ENCODE data around the gene CCDC30.

The CCDC30 gene

DNA sequence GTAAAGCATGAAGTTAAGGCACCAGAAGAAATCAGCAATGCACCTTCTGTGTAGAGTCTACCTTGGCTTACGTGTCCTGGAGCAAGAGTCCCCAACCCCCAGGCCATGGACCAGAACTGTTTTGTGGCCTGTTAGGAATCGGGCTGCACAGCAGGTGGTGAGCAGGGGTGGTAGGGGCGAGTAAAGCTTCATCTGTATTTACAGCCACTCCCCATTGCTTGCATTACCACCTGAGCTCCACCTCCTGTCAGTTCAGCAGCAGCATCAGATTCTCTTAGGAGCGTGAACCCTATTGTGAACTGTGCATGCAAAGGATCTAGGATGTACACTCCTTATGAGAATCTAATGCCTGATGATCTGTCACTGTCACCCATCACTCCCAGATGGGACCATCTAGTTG lies 28.7 kb upstream of the CCDC30 start:
- no peaks in the 10 kb centered on the region for H3K79me2 ChIP-seq (ENCODE audit: insufficient read depth, low read length)
- no peak overlapping the region for H3K9ac ChIP-seq (ENCODE audit: low read length)
- H3K36me3 ChIP-seq (ENCODE audit: insufficient read depth, low read length), result no peaks in the 10 kb centered on the region
- TF ChIP-seq, protein P1, sequence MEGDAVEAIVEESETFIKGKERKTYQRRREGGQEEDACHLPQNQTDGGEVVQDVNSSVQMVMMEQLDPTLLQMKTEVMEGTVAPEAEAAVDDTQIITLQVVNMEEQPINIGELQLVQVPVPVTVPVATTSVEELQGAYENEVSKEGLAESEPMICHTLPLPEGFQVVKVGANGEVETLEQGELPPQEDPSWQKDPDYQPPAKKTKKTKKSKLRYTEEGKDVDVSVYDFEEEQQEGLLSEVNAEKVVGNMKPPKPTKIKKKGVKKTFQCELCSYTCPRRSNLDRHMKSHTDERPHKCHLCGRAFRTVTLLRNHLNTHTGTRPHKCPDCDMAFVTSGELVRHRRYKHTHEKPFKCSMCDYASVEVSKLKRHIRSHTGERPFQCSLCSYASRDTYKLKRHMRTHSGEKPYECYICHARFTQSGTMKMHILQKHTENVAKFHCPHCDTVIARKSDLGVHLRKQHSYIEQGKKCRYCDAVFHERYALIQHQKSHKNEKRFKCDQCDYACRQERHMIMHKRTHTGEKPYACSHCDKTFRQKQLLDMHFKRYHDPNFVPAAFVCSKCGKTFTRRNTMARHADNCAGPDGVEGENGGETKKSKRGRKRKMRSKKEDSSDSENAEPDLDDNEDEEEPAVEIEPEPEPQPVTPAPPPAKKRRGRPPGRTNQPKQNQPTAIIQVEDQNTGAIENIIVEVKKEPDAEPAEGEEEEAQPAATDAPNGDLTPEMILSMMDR (IDR thresholded peaks at IDR 0.05; ENCODE audit: low read length), result no peak
- H3K27ac ChIP-seq (ENCODE audit: low read depth, low read length, poor library complexity, severe bottlenecking), result no peak overlapping the region
- H2AFZ ChIP-seq (ENCODE audit: low read length), result no peak overlapping the region
- H4K20me1 ChIP-seq (ENCODE audit: insufficient read depth, low read length), result no peaks in the 10 kb centered on the region
- H3K27me3 ChIP-seq (ENCODE audit: insufficient read depth, low read length), result no peaks in the 10 kb centered on the region
- H3K9me3 ChIP-seq (ENCODE audit: low read length), result no peaks in the 10 kb centered on the region
- H3K9me2 ChIP-seq (ENCODE audit: low read depth, low read length), result no peaks in the 10 kb centered on the region
- no peaks in the 10 kb centered on the region for H3K4me1 ChIP-seq (ENCODE audit: insufficient read depth, low read length, severe bottlenecking)
- H3K4me3 ChIP-seq (ENCODE audit: low read depth, low read length, poor library complexity, severe bottlenecking), result no peak overlapping the region
- H3K4me2 ChIP-seq (ENCODE audit: low read length), result no peak overlapping the region
- H3F3A ChIP-seq (ENCODE audit: insufficient read depth, low read length), result no peaks in the 10 kb centered on the region

DNA sequence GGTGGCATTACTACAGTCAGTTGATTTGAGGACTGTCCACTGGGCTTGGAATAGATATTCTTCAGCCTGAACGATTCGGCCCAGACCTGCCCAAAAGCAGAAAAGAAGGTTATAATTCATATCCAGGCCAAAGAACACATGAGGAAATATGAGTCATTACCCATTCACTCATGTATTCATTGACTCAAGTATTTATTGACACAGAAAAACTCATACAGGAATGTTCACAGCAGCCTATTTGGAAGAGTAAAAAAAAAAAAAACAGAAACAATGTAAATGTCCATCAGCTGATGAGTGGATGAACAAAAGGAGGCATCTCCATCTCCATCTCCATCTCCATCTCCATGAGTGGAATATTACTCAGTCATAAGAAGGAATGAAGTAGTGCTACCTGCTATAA lies 23.1 kb upstream of the CCDC30 start:
- TF ChIP-seq, protein P1 (IDR thresholded peaks at IDR 0.05; ENCODE audit: low read length), result no peak
- no peak for TF ChIP-seq EZH2 (IDR thresholded peaks at IDR 0.05; ENCODE audit: borderline replicate concordance, low read length)
- no peak overlapping the region for H3K4me3 ChIP-seq (ENCODE audit: low read depth, low read length, poor library complexity, severe bottlenecking)
- H3K4me1 ChIP-seq (ENCODE audit: insufficient read depth, low read length, severe bottlenecking), result no peaks in the 10 kb centered on the region
- H3K27ac ChIP-seq (ENCODE audit: low read depth, low read length, poor library complexity, severe bottlenecking), result no peak overlapping the region
- no peak overlapping the region for H3K9ac ChIP-seq (ENCODE audit: low read length)
- no peaks in the 10 kb centered on the region for H3K9me3 ChIP-seq (ENCODE audit: low read length)
- H3K79me2 ChIP-seq (ENCODE audit: insufficient read depth, low read length), result no peaks in the 10 kb centered on the region
- no peaks in the 10 kb centered on the region; the same call in 1 of the 2 replicates for H3K27me3 ChIP-seq (ENCODE audit: insufficient read depth, low read length)
- no peaks in the 10 kb centered on the region for H3K9me2 ChIP-seq (ENCODE audit: low read depth, low read length)
- H3K4me2 ChIP-seq (ENCODE audit: low read length), result no peak overlapping the region
- H2AFZ ChIP-seq (ENCODE audit: low read length), result no peak overlapping the region
- no peaks in the 10 kb centered on the region for H4K20me1 ChIP-seq (ENCODE audit: insufficient read depth, low read length)
- H3F3A ChIP-seq (ENCODE audit: insufficient read depth, low read length), result no peaks in the 10 kb centered on the region
- H3K36me3 ChIP-seq (ENCODE audit: insufficient read depth, low read length), result no peaks in the 10 kb centered on the region

DNA sequence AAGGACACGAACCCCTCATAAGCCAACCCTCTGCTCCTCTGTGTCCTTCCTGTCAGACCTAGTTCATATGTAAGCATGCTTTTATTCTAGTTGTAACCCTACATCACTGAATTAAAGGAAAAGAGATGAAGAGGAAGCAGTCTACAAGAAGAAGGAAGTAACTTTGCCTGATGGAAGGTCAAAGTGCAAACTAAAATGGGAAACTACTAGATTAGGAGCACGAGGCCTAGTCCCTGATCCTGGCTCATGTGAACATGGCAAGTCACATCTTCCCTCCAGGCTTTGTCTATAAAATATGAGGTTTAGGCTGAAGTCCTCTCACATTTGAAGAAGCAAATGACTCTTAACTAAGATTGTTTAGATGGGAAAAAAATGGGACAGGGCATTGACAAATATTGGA lies 20.4 kb upstream of the CCDC30 start:
- TF ChIP-seq, protein P1 (IDR thresholded peaks at IDR 0.05; ENCODE audit: low read length), result no peak
- TF ChIP-seq EZH2 (IDR thresholded peaks at IDR 0.05; ENCODE audit: borderline replicate concordance, low read length), result no peak

More for the DNA sequence above, 20.4 kb upstream of the CCDC30 start:
- Histone ChIP-seq H3K27me3 (ENCODE audit: insufficient read depth, low read length) (no peaks in the 10 kb centered on the region; the same call in 1 of the 2 replicates), H4K20me1 (ENCODE audit: insufficient read depth, low read length) (no peaks in the 10 kb centered on the region), H3K9ac (ENCODE audit: low read length) (no peak overlapping the region), H3F3A (ENCODE audit: insufficient read depth, low read length) (no peaks in the 10 kb centered on the region), H3K9me2 (ENCODE audit: low read depth, low read length) (no peaks in the 10 kb centered on the region), H3K9me3 (ENCODE audit: low read length) (no peaks in the 10 kb centered on the region), H3K4me3 (ENCODE audit: low read depth, low read length, poor library complexity, severe bottlenecking) (no peak overlapping the region), H2AFZ (ENCODE audit: low read length) (no peak overlapping the region), H3K27ac (ENCODE audit: low read depth, low read length, poor library complexity, severe bottlenecking) (no peak overlapping the region), H3K4me2 (ENCODE audit: low read length) (no peak overlapping the region), H3K4me1 (ENCODE audit: insufficient read depth, low read length, severe bottlenecking) (no peaks in the 10 kb centered on the region), H3K36me3 (ENCODE audit: insufficient read depth, low read length) (no peaks in the 10 kb centered on the region), H3K79me2 (ENCODE audit: insufficient read depth, low read length) (no peaks in the 10 kb centered on the region)

All from OCI-LY1 (cell line).